Activated CD4-positive, alpha-beta T cell treated with anti-CD3 and anti-CD28 coated beads, Interleukin-2, amount 10 ng/mL, durations not matched to agents 24 days and 14 days (primary cell): ENCODE measurements around the gene RMND1. TPM values are rescaled to one million over a fixed set of nuclear protein-coding genes. Genes with fewer than 3 reads are reported as not detected.
"Not testable (repeated sequence)": the region's sequence is repeated elsewhere in the genome, so short reads cannot be mapped to it uniquely, and the experiment has no call there.

Experiments used
- DNase-seq: peaks from one replicate; pipeline ENCODE4 v3.0.0; 2022
- H3K27ac Mint-ChIP-seq: one replicate; pipeline ENCODE4 v1.8.0; 2022; ENCODE audit warnings: mild to moderate bottlenecking, mixed read lengths
- H3K27me3 Mint-ChIP-seq: one replicate; pipeline ENCODE4 v1.8.0; 2022; ENCODE audit warnings: mixed read lengths
- H3K36me3 Mint-ChIP-seq: one replicate; pipeline ENCODE4 v1.8.0; 2022; ENCODE audit warnings: low read depth, mild to moderate bottlenecking, mixed read lengths
- H3K4me1 Mint-ChIP-seq: one replicate; pipeline ENCODE4 v1.8.0; 2021; ENCODE audit warnings: mixed read lengths
- H3K4me3 Mint-ChIP-seq: one replicate; pipeline ENCODE4 v1.8.0; 2022; ENCODE audit warnings: mild to moderate bottlenecking, moderate library complexity, mixed read lengths
- H3K9me3 Mint-ChIP-seq: one replicate; pipeline ENCODE4 v1.8.0; 2021; ENCODE audit warnings: mixed read lengths
- intact Hi-C: fragments of 100-400 bp; cut with micrococcal nuclease; formaldehyde crosslinking; loops from one replicate; pipeline ENCODE4 v1.15.1; 2023
- total RNA-seq: library from RNA; stranded (reverse); gene quantifications from 2 replicates; pipeline ENCODE4 v1.2.3, GENCODE V29; 2022

The RMND1 gene
- total RNA-seq, 1 donor from 2014 or later = 22.9 TPM

- intact Hi-C loops = loop anchor here (5.0 to 10.0 kb wide), 3 partner anchors 779 to 1649 kb away; partner anchors contain the start of genes NUP43 and PCMT1
- DNase-seq = no peak
- Mint-ChIP-seq H3K4me3 (peak overlapping the region; percentile 92), H3K27ac (peak overlapping the region; percentile 21), H3K4me1 (peaks cover 49% of the 10 kb centered on the region), H3K9me3 (no peaks in the 10 kb centered on the region), H3K36me3 (peaks cover 33% of the 10 kb centered on the region), H3K27me3 (no peaks in the 10 kb centered on the region)
These were observed 58.5 kb downstream of the RMND1 start for GRCh38 chr6:151393410-151393809.

GRCh38 chr6:151392427-151392826 lies 59.5 kb downstream of the RMND1 start:
- Mint-ChIP-seq H3K27me3 (no peaks in the 10 kb centered on the region), H3K4me1 (peaks cover 50% of the 10 kb centered on the region), H3K9me3 (no peaks in the 10 kb centered on the region), H3K4me3 (peak overlapping the region; percentile 92), H3K36me3 (peaks cover 32% of the 10 kb centered on the region), H3K27ac (peak overlapping the region; percentile 95)
- no peak for DNase-seq
- intact Hi-C loops = loop anchor here (5.0 to 10.0 kb wide), 3 partner anchors 780 to 1648 kb away; partner anchors contain the start of genes NUP43 and PCMT1

GRCh38 chr6:151391471-151392413 lies 60.2 kb downstream of the RMND1 start, which contains the start of gene ZBTB2:
TSS of gene ZBTB2 (minus strand) at chr6:151391559. CDS start at chr6:151373637, 17,922 bp downstream.
- Mint-ChIP-seq H3K36me3 (peaks cover 32% of the 10 kb centered on the region), H3K27me3 (no peaks in the 10 kb centered on the region), H3K4me1 (peaks cover 50% of the 10 kb centered on the region), H3K9me3 (no peaks in the 10 kb centered on the region), H3K4me3 (peak within 1 kb of the TSS; percentile 97), H3K27ac (peak within 1 kb of the TSS; percentile 95)
- intact Hi-C loops = loop anchor here (2.0 to 10.0 kb wide), 4 partner anchors 781 to 1647 kb away; partner anchors contain the start of genes FBXO5, NUP43 and PCMT1
- peak; percentile 89 for DNase-seq

GRCh38 chr6:151390851-151391470 lies 61.0 kb downstream of the RMND1 start:
- no peaks in the 10 kb centered on the region for H3K27me3 Mint-ChIP-seq
- peak overlapping the region; percentile 95 for H3K27ac Mint-ChIP-seq
- intact Hi-C loops = loop anchor here (1.0 to 10.0 kb wide), 6 partner anchors 61 to 1646 kb away; partner anchors contain the start of genes FBXO5, NUP43, PCMT1 and RMND1
- H3K4me1 Mint-ChIP-seq = peaks cover 47% of the 10 kb centered on the region
- DNase-seq = peak; percentile 94
- H3K9me3 Mint-ChIP-seq = no peaks in the 10 kb centered on the region
- H3K4me3 Mint-ChIP-seq = peak overlapping the region; percentile 97
- peaks cover 32% of the 10 kb centered on the region for H3K36me3 Mint-ChIP-seq

- intact Hi-C loops = loop anchor here (1.0 to 10.0 kb wide), 6 partner anchors 62 to 1646 kb away; partner anchors contain the start of genes FBXO5, NUP43, PCMT1 and RMND1
- Mint-ChIP-seq H3K4me3 (peak overlapping the region; percentile 97), H3K36me3 (peaks cover 31% of the 10 kb centered on the region), H3K27ac (peak overlapping the region; percentile 80), H3K27me3 (no peaks in the 10 kb centered on the region), H3K4me1 (peaks cover 48% of the 10 kb centered on the region), H3K9me3 (no peaks in the 10 kb centered on the region)
- peak; percentile 99 for DNase-seq
These were observed 61.6 kb downstream of the RMND1 start for GRCh38 chr6:151390276-151390850.

- Mint-ChIP-seq H3K4me1 (peaks cover 50% of the 10 kb centered on the region), H3K36me3 (peaks cover 31% of the 10 kb centered on the region), H3K27me3 (no peaks in the 10 kb centered on the region), H3K4me3 (peak overlapping the region; percentile 97), H3K27ac (peak overlapping the region; percentile 93), H3K9me3 (no peaks in the 10 kb centered on the region)
- DNase-seq = no peak
- intact Hi-C loops = loop anchor here (1.0 to 10.0 kb wide), 9 partner anchors 9 to 1645 kb away; partner anchors contain the start of genes FBXO5, NUP43, PCMT1 and RMND1
These were observed 62.2 kb downstream of the RMND1 start for GRCh38 chr6:151389618-151390275.

- H3K4me1 Mint-ChIP-seq = peaks cover 55% of the 10 kb centered on the region
- no peak for DNase-seq
- H3K27me3 Mint-ChIP-seq = no peaks in the 10 kb centered on the region
- H3K4me3 Mint-ChIP-seq = peak overlapping the region; percentile 97
- intact Hi-C loops = loop anchor here (1.0 to 2.0 kb wide), 3 partner anchors 9 to 16 kb away; no protein-coding TSS in a partner anchor
- H3K27ac Mint-ChIP-seq = peak overlapping the region; percentile 93
- H3K9me3 Mint-ChIP-seq = no peaks in the 10 kb centered on the region
- peaks cover 35% of the 10 kb centered on the region for H3K36me3 Mint-ChIP-seq
These were observed 62.8 kb downstream of the RMND1 start for GRCh38 chr6:151388997-151389617.

GRCh38 chr6:151388236-151388635 lies 63.7 kb downstream of the RMND1 start:
- intact Hi-C loops = loop anchor here (2.0 kb wide), 1 partner anchor 15 kb away; no protein-coding TSS in a partner anchor
- Mint-ChIP-seq H3K27ac (peak overlapping the region; percentile 77), H3K36me3 (peaks cover 32% of the 10 kb centered on the region), H3K9me3 (no peaks in the 10 kb centered on the region), H3K27me3 (no peaks in the 10 kb centered on the region), H3K4me1 (peaks cover 48% of the 10 kb centered on the region), H3K4me3 (peak overlapping the region; percentile 74)
- no peak for DNase-seq

GRCh38 chr6:151387175-151387970 lies 64.6 kb downstream of the RMND1 start:
- no peak overlapping the region for H3K4me3 Mint-ChIP-seq
- intact Hi-C loops = no loop called here
- H3K27me3 Mint-ChIP-seq = no peaks in the 10 kb centered on the region
- DNase-seq = no peak
- no peaks in the 10 kb centered on the region for H3K9me3 Mint-ChIP-seq
- H3K4me1 Mint-ChIP-seq = peaks cover 39% of the 10 kb centered on the region
- peak overlapping the region; percentile 43 for H3K27ac Mint-ChIP-seq
- peaks cover 28% of the 10 kb centered on the region for H3K36me3 Mint-ChIP-seq

GRCh38 chr6:151385177-151385576 lies 66.7 kb downstream of the RMND1 start:
- H3K36me3 Mint-ChIP-seq = peaks cover 25% of the 10 kb centered on the region
- H3K9me3 Mint-ChIP-seq = no peaks in the 10 kb centered on the region
- no peak for DNase-seq
- intact Hi-C loops = no loop called here
- peaks cover 46% of the 10 kb centered on the region for H3K4me1 Mint-ChIP-seq
- H3K27ac Mint-ChIP-seq = no peak overlapping the region
- no peaks in the 10 kb centered on the region for H3K27me3 Mint-ChIP-seq
- peak overlapping the region; percentile 2 for H3K4me3 Mint-ChIP-seq

- intact Hi-C loops = no loop called here
These were observed 67.8 kb downstream of the RMND1 start for GRCh38 chr6:151384151-151384550.

GRCh38 chr6:151382631-151383030 lies 69.3 kb downstream of the RMND1 start:
- DNase-seq, H3K27ac Mint-ChIP-seq, H3K4me3 Mint-ChIP-seq, H3K27me3 Mint-ChIP-seq, H3K9me3 Mint-ChIP-seq, intact Hi-C loops: not testable (repeated sequence)
- H3K4me1 Mint-ChIP-seq = peaks cover 55% of the 10 kb centered on the region
- H3K36me3 Mint-ChIP-seq = peaks cover 20% of the 10 kb centered on the region

More at GRCh38 chr6:151384151-151384550, 67.8 kb downstream of the RMND1 start:
- DNase-seq = no peak
- Mint-ChIP-seq H3K27me3 (no peaks in the 10 kb centered on the region), H3K36me3 (peaks cover 24% of the 10 kb centered on the region), H3K27ac (peak overlapping the region; percentile 4), H3K4me1 (peaks cover 53% of the 10 kb centered on the region), H3K9me3 (no peaks in the 10 kb centered on the region), H3K4me3 (peak overlapping the region; percentile 13)
